ENCODE measurements around the gene COA4. TPM values are rescaled to one million over a fixed set of nuclear protein-coding genes. Genes with fewer than 3 reads are reported as not detected.
A peak's percentile ranks its signal among the peaks of the same experiment; 100 is the strongest.
"Not testable (repeated sequence)": the region's sequence is repeated elsewhere in the genome, so short reads cannot be mapped to it uniquely, and the experiment has no call there.

COA4 gene
- total RNA-seq, 2 experiments from 2014 or later = 89.5 to 91.6 TPM

DNA sequence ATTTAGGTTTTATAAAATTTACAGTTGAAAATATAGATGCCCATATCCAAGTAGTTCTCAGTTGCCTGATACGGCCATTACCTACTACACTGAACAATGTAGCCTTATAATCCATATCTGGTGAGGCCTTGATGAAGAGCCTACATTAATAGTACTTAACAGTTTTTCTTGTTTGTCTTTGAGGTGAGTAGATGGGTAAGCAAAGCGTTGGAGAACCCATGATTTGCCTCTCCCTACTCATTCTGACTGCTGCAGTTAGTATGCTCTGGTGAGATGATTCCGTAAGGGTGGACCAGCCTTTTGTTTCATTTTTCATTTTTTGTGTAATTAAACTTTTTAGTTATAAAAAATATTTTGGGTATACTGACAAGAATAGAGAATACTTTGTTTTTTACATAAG lies 11.6 kb upstream of the COA4 start:
- Mint-ChIP-seq H3K27me3 (no peaks in the 10 kb centered on the region), H3K27ac (no peak overlapping the region), H3K9me3 (no peaks in the 10 kb centered on the region), H3K4me3 (no peak overlapping the region), H3K36me3 (peaks cover 29% of the 10 kb centered on the region), H3K4me1 (ENCODE audit: low read depth) (peaks cover 11% of the 10 kb centered on the region)
- POLR2A ChIA-PET = no interaction called here
- no peak for DNase-seq
- CTCF ChIA-PET = no interaction called here
- intact Hi-C loops (cut with micrococcal nuclease) = no loop called here

DNA sequence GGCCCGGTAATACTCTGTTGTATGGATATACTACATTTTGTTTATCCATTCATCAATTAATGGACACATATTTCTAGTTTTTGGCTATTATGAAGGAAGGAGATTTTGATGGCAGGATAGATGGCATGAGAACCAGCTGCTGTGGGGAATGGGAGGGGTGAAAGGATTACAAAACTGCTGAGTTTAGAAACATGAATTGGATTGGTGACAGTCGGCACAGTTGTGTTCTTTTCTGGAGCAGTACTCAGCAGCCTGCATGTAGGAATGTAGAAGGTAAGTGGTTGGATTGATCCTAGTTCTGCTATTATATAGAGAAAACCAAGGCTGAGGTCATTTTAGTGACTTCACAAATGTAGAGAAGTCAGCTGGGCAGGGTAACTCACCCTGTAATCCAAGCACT lies 7.2 kb upstream of the COA4 start:
- Mint-ChIP-seq H3K4me3 (no peak overlapping the region), H3K4me1 (ENCODE audit: low read depth) (peaks cover 8% of the 10 kb centered on the region), H3K27me3 (no peaks in the 10 kb centered on the region), H3K27ac (no peak overlapping the region), H3K9me3 (no peaks in the 10 kb centered on the region), H3K36me3 (peaks cover 16% of the 10 kb centered on the region)
- ChIA-PET CTCF (no interaction called here), POLR2A (no interaction called here)
- intact Hi-C loops (cut with micrococcal nuclease) = no loop called here
- no peak for DNase-seq

DNA sequence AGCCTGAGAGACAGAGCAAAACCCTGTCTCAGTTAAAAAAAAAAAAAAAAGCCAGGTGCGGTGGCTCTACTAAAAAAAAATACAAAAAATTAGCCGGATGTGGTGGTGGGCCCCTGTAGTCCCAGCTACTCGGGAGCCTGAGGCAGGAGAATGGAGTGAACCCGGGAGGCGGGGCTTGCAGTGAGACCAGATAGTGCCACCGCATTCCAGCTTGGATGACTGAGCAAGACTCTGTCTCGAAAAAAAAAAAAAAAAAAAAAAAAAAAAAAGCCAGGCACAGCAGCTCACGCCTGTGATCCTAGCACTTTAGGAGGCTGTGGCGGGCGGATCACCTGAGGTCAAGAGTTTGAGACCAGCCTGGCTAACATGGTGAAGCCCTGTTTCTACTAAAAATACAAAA lies 3.8 kb upstream of the COA4 start:
- intact Hi-C loops (cut with micrococcal nuclease); H3K4me3 Mint-ChIP-seq; H3K9me3 Mint-ChIP-seq; H3K27ac Mint-ChIP-seq; H3K27me3 Mint-ChIP-seq; DNase-seq: not testable (repeated sequence)
- H3K4me1 Mint-ChIP-seq (ENCODE audit: low read depth) = peaks cover 22% of the 10 kb centered on the region
- POLR2A ChIA-PET = interaction anchor here (0.7 kb wide), 1 partner anchor 272 kb away, joined by 7 read pairs; no protein-coding TSS in a partner anchor
- CTCF ChIA-PET = interaction anchor here (0.6 kb wide), 2 partner anchors 51 to 488 kb away, joined by 3 read pairs; no protein-coding TSS in a partner anchor
- peaks cover 17% of the 10 kb centered on the region for H3K36me3 Mint-ChIP-seq

DNA sequence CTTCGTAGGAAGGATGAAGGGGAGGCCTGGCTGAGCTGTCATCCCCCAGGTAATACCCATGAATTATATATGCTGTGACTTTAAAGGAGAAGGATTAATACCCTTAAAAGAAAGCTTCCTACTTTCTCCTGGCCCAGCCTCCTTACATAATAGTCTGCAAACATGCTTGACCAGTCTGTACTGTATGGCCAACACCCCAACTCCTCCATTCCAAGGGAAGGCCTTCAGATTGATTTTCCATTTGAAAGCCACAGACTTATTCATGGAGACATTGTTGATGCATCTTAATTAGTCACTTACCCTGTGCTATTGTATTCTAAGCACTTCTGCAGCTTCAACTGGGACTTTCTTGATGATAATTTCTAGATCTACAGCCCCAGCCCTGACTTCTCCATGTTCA lies 2.1 kb upstream of the COA4 start:
- Mint-ChIP-seq H3K27me3 (no peaks in the 10 kb centered on the region), H3K27ac (no peak overlapping the region), H3K9me3 (no peaks in the 10 kb centered on the region), H3K36me3 (peaks cover 22% of the 10 kb centered on the region), H3K4me1 (ENCODE audit: low read depth) (peaks cover 33% of the 10 kb centered on the region), H3K4me3 (no peak overlapping the region)
- intact Hi-C loops (cut with micrococcal nuclease) = loop anchor here (5.0 kb wide), 1 partner anchor 104 kb away; the partner anchor contains the start of gene UCP2
- no peak for DNase-seq
- ChIA-PET POLR2A (no interaction called here), CTCF (no interaction called here)

DNA sequence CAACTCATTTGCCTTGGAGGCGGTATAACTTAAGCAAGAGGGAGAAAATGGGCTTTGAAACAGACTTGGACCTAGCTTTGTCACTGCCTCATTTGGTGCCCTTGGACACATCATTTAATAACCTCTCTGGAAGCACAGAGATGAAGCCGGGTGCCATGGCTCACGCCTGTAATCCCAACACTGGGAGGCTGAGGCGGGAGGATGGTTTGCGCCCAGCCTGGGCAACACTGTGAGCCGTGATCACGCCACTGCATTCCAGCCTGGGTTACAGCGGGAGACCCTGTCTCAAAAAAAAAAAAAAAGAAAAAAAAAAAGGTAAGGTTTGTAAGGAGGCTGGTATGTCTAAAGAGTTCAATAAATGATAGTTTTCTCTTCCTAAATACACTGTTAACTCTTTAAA lies 806 bp downstream of the COA4 start:
- peaks cover 33% of the 10 kb centered on the region for H3K4me1 Mint-ChIP-seq (ENCODE audit: low read depth)
- DNase-seq = no peak
- ChIA-PET CTCF (no interaction called here), POLR2A (interaction anchor here (1.2 kb wide), 1 partner anchor 29 kb away, joined by 3 read pairs; no protein-coding TSS in a partner anchor)
- intact Hi-C loops (cut with micrococcal nuclease) = loop anchor here (1.0 to 5.0 kb wide), 5 partner anchors 87 to 522 kb away; partner anchors contain the start of genes PGM2L1, RAB6A, RELT and UCP2
- peak overlapping the region; percentile 97 for H3K4me3 Mint-ChIP-seq
- H3K36me3 Mint-ChIP-seq = peaks cover 31% of the 10 kb centered on the region
- H3K9me3 Mint-ChIP-seq = no peaks in the 10 kb centered on the region
- H3K27ac Mint-ChIP-seq = peak overlapping the region; percentile 94
- no peaks in the 10 kb centered on the region for H3K27me3 Mint-ChIP-seq

DNA sequence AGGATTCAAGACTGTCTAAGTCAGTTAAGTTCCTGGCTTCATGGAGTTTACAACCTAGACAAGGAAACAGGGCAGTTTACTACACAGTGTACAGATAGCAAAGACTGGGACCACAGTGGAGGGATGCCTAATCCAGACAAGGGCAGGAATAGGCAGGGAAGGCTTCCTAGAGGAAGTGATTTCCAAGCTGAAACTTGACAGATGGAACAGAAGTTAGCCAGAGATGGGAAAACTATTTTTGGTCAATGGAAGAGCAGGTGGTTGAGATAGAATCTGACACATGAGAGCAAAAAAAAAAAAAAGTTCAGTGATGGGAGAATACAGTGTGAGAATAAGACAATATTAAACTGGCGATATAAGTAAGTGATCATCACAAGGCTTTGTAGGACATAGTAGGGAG lies 1.3 kb downstream of the COA4 start:
- peak overlapping the region; percentile 94 for H3K27ac Mint-ChIP-seq
- peak overlapping the region; percentile 97 for H3K4me3 Mint-ChIP-seq
- intact Hi-C loops (cut with micrococcal nuclease) = loop anchor here (5.0 kb wide), 1 partner anchor 107 kb away; the partner anchor contains the start of gene UCP2
- no peaks in the 10 kb centered on the region for H3K27me3 Mint-ChIP-seq
- peaks cover 33% of the 10 kb centered on the region for H3K4me1 Mint-ChIP-seq (ENCODE audit: low read depth)
- peaks cover 32% of the 10 kb centered on the region for H3K36me3 Mint-ChIP-seq
- DNase-seq = no peak
- ChIA-PET CTCF (no interaction called here), POLR2A (no interaction called here)
- H3K9me3 Mint-ChIP-seq = no peaks in the 10 kb centered on the region

DNA sequence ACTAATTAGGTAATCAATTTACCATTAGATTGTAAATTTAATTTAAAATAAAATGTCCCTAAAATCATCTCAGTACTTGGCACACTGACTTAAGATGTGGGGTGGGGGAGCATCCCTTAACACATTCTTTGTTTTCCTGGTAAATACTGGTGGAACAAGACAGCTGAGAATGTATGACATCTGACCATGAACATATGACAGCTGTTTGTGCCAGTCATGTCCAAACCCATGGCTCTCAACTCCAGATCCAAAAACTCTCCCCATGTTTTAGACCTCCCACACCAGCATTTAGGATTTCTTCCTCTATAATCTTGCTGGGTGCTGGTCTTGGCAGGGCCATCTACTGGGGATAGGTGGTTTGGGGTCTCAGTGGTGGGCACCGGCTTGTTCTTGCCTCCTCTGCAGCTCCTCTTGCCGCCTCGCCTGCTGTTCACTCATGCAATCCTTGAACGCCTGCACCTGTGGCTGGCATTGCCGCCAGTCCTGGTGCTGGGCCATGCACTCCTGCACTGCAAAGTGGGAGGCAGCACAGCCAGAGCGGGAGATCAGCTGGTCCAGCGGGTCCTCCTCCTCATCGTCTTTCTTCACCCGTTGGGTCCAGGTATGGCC lies 3.8 kb downstream of the COA4 start:
- no peaks in the 10 kb centered on the region for H3K9me3 Mint-ChIP-seq
- POLR2A ChIA-PET = no interaction called here
- H3K27me3 Mint-ChIP-seq = no peaks in the 10 kb centered on the region
- peaks cover 34% of the 10 kb centered on the region for H3K4me1 Mint-ChIP-seq (ENCODE audit: low read depth)
- H3K36me3 Mint-ChIP-seq = peaks cover 34% of the 10 kb centered on the region
- DNase-seq = no peak
- CTCF ChIA-PET = no interaction called here
- intact Hi-C loops (cut with micrococcal nuclease) = no loop called here
- H3K27ac Mint-ChIP-seq = no peak overlapping the region
- H3K4me3 Mint-ChIP-seq = no peak overlapping the region

DNA sequence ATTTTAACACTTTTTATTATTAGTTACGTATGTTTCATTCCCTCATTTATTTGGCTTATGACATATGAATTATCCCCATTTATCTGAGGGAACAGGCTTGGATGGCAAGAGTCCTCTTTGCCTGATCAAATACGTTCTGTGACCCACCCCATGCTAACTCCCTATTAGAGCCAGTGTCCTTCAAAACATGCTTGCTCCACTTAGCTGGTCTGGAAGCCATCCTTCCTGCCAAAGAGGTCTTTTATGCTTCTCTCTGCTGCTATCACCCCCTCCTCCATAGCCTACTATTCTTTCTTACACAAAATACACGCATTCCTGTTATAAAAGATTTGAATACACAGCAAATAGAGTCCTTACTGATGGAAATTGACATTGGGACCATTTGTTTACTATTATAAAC lies 6.4 kb downstream of the COA4 start:
- ChIA-PET CTCF (no interaction called here), POLR2A (no interaction called here)
- intact Hi-C loops (cut with micrococcal nuclease) = no loop called here
- H3K4me1 Mint-ChIP-seq (ENCODE audit: low read depth) = peaks cover 18% of the 10 kb centered on the region
- H3K36me3 Mint-ChIP-seq = peaks cover 25% of the 10 kb centered on the region
- no peak overlapping the region for H3K4me3 Mint-ChIP-seq
- DNase-seq = no peak
- no peaks in the 10 kb centered on the region for H3K27me3 Mint-ChIP-seq
- H3K9me3 Mint-ChIP-seq = no peaks in the 10 kb centered on the region
- no peak overlapping the region for H3K27ac Mint-ChIP-seq

DNA sequence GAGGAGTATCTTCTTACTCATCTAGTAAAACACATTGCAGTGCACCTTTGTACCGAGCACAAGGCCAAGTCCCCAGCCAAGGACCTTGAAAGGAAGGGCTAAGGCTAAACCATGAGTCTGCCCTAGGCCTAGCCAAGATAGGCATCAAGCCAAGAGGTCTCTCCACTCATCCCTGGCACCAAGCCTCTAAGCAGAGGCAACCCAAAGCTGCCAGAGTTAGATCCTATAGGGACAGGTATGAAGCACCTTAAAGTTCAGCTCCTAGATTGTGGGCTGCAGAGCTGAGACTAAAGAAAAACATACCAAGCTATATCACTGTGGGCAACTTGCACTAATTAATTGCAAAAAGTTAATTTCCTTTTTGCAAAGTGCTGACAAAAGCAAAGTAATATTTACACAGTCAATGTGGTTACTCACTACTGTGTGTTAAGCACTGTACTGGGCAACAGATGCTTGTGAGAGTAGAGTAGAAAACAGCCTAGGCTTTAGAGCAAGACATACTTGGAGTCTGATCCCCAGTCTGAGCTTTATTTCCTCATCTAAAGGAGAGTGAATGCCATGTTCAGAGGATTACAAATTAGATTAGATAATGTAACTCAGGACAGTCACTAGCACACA lies 7.2 kb downstream of the COA4 start:
- DNase-seq = no peak
- peaks cover 23% of the 10 kb centered on the region for H3K36me3 Mint-ChIP-seq
- H3K9me3 Mint-ChIP-seq = no peaks in the 10 kb centered on the region
- no peaks in the 10 kb centered on the region for H3K27me3 Mint-ChIP-seq
- H3K27ac Mint-ChIP-seq = peak overlapping the region; percentile 59
- H3K4me3 Mint-ChIP-seq = no peak overlapping the region
- intact Hi-C loops (cut with micrococcal nuclease) = no loop called here
- H3K4me1 Mint-ChIP-seq (ENCODE audit: low read depth) = peaks cover 10% of the 10 kb centered on the region
- POLR2A ChIA-PET = interaction anchor here (1.1 kb wide), 1 partner anchor 8 kb away, joined by 4 read pairs; no protein-coding TSS in a partner anchor
- CTCF ChIA-PET = no interaction called here

DNA sequence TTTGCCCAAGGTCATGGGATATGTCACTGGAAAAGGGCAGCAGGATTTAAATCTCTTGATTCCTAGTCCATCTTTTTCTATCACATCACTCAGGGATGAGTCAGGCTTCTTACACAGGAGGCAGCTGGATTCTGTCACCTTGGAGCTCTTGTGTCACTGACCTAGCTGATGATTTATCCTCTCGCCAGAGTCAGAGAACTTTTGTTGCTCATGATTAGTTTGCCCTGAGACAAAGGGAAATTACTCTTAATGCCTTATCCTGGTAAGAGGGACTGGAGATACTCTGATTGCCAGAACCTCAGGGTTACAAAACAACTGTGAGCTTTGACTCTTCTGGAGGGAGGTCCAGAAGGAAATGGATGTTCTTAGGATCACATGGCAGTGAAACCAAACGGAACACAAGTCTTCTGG lies 10.1 kb downstream of the COA4 start:
- Mint-ChIP-seq H3K27ac (no peak overlapping the region), H3K4me1 (ENCODE audit: low read depth) (peaks cover 9% of the 10 kb centered on the region), H3K9me3 (no peaks in the 10 kb centered on the region), H3K36me3 (peaks cover 14% of the 10 kb centered on the region), H3K4me3 (no peak overlapping the region), H3K27me3 (no peaks in the 10 kb centered on the region)
- ChIA-PET CTCF (interaction anchor here (0.7 kb wide), 1 partner anchor 10 kb away, joined by 3 read pairs; no protein-coding TSS in a partner anchor), POLR2A (no interaction called here)
- intact Hi-C loops (cut with micrococcal nuclease) = no loop called here
- DNase-seq = no peak

DNA sequence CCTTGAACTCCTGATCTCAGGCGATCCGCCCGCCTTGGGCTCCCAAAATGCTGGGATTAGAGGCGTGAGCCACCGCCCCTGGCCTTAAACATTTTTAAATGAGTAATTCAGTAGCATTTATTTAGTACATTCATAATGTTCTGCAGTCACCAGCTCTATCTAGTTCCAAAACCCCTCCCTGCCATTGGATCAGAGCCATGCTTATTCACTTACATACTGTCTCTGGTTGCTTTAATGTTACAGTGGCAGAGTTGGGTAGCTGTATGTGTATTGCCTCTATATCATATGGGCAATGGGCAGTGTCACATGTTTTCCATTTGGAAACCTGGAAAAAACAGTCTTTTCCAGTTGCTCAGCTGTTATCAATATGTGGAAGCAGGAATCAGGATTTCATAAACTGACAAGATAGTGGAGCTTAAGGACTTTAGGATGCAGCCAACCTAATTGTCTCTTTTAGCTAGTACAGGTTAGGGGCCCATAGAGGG lies 10.5 kb downstream of the COA4 start:
- no peak for DNase-seq
- no peaks in the 10 kb centered on the region for H3K9me3 Mint-ChIP-seq
- no peak overlapping the region for H3K27ac Mint-ChIP-seq
- peaks cover 9% of the 10 kb centered on the region for H3K4me1 Mint-ChIP-seq (ENCODE audit: low read depth)
- H3K4me3 Mint-ChIP-seq = no peak overlapping the region
- ChIA-PET POLR2A (no interaction called here), CTCF (interaction anchor here (0.7 kb wide), 1 partner anchor 9 kb away, joined by 3 read pairs; no protein-coding TSS in a partner anchor)
- no peaks in the 10 kb centered on the region for H3K27me3 Mint-ChIP-seq
- intact Hi-C loops (cut with micrococcal nuclease) = no loop called here
- peaks cover 12% of the 10 kb centered on the region for H3K36me3 Mint-ChIP-seq

DNA sequence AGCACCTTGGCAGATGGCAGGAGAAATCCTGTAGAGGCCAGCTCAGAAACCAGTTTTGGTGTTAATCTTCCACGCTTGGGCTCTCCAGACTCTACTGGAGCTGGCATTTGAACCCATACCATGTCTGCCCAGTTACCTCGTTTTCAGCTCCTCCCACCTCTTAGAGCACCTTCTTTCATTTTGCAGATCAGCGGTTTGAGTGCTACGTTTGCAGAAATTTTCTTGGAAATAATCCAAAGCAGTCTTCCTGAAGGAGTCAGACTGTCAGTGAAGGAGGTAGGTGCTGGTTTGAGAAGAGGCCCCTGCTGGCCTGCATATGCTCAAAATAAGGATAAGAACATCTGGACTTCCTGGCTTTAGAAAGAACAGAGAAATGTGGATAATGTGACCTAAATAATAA lies 13.7 kb downstream of the COA4 start:
- no peaks in the 10 kb centered on the region for H3K9me3 Mint-ChIP-seq
- ChIA-PET CTCF (no interaction called here), POLR2A (no interaction called here)
- intact Hi-C loops (cut with micrococcal nuclease) = no loop called here
- H3K4me1 Mint-ChIP-seq (ENCODE audit: low read depth) = no peaks in the 10 kb centered on the region
- H3K36me3 Mint-ChIP-seq = peaks cover 25% of the 10 kb centered on the region
- H3K27ac Mint-ChIP-seq = no peak overlapping the region
- no peaks in the 10 kb centered on the region for H3K27me3 Mint-ChIP-seq
- DNase-seq = no peak
- H3K4me3 Mint-ChIP-seq = no peak overlapping the region

DNA sequence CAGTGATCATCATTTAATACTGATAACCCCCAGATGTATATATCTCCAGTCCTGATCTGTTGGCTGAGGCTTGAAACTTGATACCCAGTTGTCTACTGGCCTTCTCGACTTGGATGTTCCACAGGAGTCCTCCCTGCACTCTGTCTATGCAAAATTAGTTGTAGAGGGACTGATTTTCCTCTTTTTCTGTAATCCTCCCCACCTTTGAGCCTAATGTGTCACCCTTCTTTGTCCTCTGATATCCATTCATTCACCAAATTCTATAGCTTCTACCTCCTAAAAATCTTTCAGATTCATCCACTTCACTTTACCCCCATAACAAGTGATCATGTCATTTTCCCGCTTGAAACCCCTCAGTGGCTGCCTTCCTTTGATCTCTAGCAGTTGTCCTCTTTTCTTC lies 16.4 kb downstream of the COA4 start:
- Mint-ChIP-seq H3K27ac (no peak overlapping the region), H3K27me3 (no peaks in the 10 kb centered on the region), H3K36me3 (peaks cover 23% of the 10 kb centered on the region), H3K4me3 (no peak overlapping the region), H3K9me3 (no peaks in the 10 kb centered on the region), H3K4me1 (ENCODE audit: low read depth) (no peaks in the 10 kb centered on the region)
- intact Hi-C loops (cut with micrococcal nuclease) = no loop called here
- DNase-seq = no peak
- ChIA-PET CTCF (no interaction called here), POLR2A (no interaction called here)
